Ishikawa (cell line): ENCODE results near the gene NFATC1.

Source experiments
- CEBPB ChIP-seq: IDR thresholded peaks from 2 replicates; pipeline ENCODE4 v1.6.1; 2012
- EP300 ChIP-seq: IDR thresholded peaks from 2 replicates; pipeline ENCODE4 v1.6.1; 2012; ENCODE audit warnings: borderline replicate concordance
- FOXM1 ChIP-seq: IDR thresholded peaks from 2 replicates; pipeline ENCODE4 v1.6.1; 2012; ENCODE audit warnings: low read depth, borderline replicate concordance
- NFIC ChIP-seq: IDR thresholded peaks from 2 replicates; pipeline ENCODE4 v1.6.1; 2012
- RAD21 ChIP-seq: IDR thresholded peaks from 2 replicates; pipeline ENCODE4 v1.6.1; 2012; ENCODE audit warnings: low read depth
- TAF1 ChIP-seq: IDR thresholded peaks from 2 replicates; pipeline ENCODE4 v1.6.1; 2012; ENCODE audit warnings: low read depth, mild to moderate bottlenecking
- TEAD4 ChIP-seq: IDR thresholded peaks from 2 replicates; pipeline ENCODE4 v1.6.1; 2012
- YY1 ChIP-seq: IDR thresholded peaks from 2 replicates; pipeline ENCODE4 v1.6.1; 2012; ENCODE audit warnings: low read depth
- TF ChIP-seq, protein P1 (sequence below): IDR thresholded peaks from 2 replicates; pipeline ENCODE4 v1.6.1; 2012; ENCODE audit warnings: low read depth, mild to moderate bottlenecking
- TF ChIP-seq, protein P2 (sequence below): IDR thresholded peaks from 2 replicates; pipeline ENCODE4 v1.6.1; 2012

DNA sequence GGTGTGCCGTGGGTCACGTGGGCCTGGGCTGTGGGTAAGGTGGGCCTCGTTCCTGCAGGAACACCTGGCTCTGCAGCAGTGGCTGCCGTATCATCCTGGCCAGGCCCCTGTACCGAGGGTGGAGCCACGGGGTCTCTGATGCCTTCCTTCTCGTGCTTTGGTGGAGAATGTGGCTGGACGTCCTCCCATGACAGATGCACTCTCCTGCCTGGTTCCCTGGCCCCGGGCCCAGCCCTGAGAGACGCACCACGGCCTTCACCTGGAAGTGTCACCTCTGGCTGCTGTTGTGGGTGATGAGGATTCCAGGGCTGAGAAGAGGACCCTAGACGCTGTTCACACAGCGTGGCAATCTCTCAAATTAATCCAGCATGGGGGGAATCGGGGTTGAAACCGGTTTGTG lies 49.5 kb downstream of the NFATC1 start:
- no peak for TF ChIP-seq RAD21
- TF ChIP-seq, protein P1, sequence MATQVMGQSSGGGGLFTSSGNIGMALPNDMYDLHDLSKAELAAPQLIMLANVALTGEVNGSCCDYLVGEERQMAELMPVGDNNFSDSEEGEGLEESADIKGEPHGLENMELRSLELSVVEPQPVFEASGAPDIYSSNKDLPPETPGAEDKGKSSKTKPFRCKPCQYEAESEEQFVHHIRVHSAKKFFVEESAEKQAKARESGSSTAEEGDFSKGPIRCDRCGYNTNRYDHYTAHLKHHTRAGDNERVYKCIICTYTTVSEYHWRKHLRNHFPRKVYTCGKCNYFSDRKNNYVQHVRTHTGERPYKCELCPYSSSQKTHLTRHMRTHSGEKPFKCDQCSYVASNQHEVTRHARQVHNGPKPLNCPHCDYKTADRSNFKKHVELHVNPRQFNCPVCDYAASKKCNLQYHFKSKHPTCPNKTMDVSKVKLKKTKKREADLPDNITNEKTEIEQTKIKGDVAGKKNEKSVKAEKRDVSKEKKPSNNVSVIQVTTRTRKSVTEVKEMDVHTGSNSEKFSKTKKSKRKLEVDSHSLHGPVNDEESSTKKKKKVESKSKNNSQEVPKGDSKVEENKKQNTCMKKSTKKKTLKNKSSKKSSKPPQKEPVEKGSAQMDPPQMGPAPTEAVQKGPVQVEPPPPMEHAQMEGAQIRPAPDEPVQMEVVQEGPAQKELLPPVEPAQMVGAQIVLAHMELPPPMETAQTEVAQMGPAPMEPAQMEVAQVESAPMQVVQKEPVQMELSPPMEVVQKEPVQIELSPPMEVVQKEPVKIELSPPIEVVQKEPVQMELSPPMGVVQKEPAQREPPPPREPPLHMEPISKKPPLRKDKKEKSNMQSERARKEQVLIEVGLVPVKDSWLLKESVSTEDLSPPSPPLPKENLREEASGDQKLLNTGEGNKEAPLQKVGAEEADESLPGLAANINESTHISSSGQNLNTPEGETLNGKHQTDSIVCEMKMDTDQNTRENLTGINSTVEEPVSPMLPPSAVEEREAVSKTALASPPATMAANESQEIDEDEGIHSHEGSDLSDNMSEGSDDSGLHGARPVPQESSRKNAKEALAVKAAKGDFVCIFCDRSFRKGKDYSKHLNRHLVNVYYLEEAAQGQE, result no peak
- TF ChIP-seq, protein P2, sequence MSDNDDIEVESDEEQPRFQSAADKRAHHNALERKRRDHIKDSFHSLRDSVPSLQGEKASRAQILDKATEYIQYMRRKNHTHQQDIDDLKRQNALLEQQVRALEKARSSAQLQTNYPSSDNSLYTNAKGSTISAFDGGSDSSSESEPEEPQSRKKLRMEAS, result no peak
- no peak for TF ChIP-seq TAF1
- no peak for TF ChIP-seq NFIC
- TF ChIP-seq TEAD4, result no peak
- no peak for TF ChIP-seq EP300
- TF ChIP-seq FOXM1, result no peak
- TF ChIP-seq CEBPB, result no peak
- no peak for TF ChIP-seq YY1
